Liver (tissue), 9 donors: ENCODE results near the gene ACTR6. TPM values are rescaled to one million over a fixed set of nuclear protein-coding genes. Genes with fewer than 3 reads are reported as not detected.
A peak's percentile ranks its signal among the peaks of the same experiment; 100 is the strongest.

Experiments
- DNase-seq: peaks from one replicate; pipeline ENCODE4 v3.0.0-alpha.2; 2017; ENCODE audit warnings: low spot score
- H3K27ac ChIP-seq, 2 donors: one replicate each; pipeline ENCODE4 v1.7.0; 2013; ENCODE audit warnings: inconsistent platforms in 2 of 2, low read length in 2 of 2, control low read depth in 1 of 2, low read depth in 1 of 2, mild to moderate bottlenecking in 1 of 2
- H3K27me3 ChIP-seq, 4 donors: one replicate each; pipeline versions ENCODE4 v1.6.1 to v1.7.0; 2013; ENCODE audit warnings: low read length in 3 of 4, inconsistent platforms in 1 of 4, mild to moderate bottlenecking in 1 of 4, moderate library complexity in 1 of 4; ENCODE audit not compliant: control insufficient read depth in 4 of 4, insufficient read depth in 4 of 4
- H3K36me3 ChIP-seq, 4 donors: one replicate each; pipeline versions ENCODE4 v1.6.1 to v1.7.0; 2013; ENCODE audit warnings: low read length in 3 of 4, mild to moderate bottlenecking in 3 of 4, low read depth in 1 of 4, moderate library complexity in 1 of 4; ENCODE audit not compliant: control insufficient read depth in 4 of 4, insufficient read depth in 3 of 4
- H3K4me1 ChIP-seq, 4 donors: one replicate each; pipeline versions ENCODE4 v1.6.1 to v1.7.0; 2013; ENCODE audit warnings: low read length in 3 of 4, mild to moderate bottlenecking in 3 of 4, moderate library complexity in 1 of 4; ENCODE audit not compliant: control insufficient read depth in 4 of 4, insufficient read depth in 4 of 4
- H3K4me3 ChIP-seq, 3 donors: one replicate each; pipeline versions ENCODE4 v1.6.1 to v1.7.0; 2013; ENCODE audit warnings: low read length in 3 of 3, control low read depth in 1 of 3, low read depth in 1 of 3, mild to moderate bottlenecking in 1 of 3
- H3K9ac ChIP-seq, 2 donors: one replicate each; pipeline ENCODE4 v1.7.0; 2013; ENCODE audit warnings: low read length in 2 of 2, mild to moderate bottlenecking in 2 of 2, moderate library complexity in 2 of 2, control low read depth in 1 of 2, low read depth in 1 of 2
- H3K9me3 ChIP-seq, 4 donors: one replicate each; pipeline versions ENCODE4 v1.6.1 to v1.7.0; 2013; ENCODE audit warnings: low read length in 3 of 4; ENCODE audit not compliant: control insufficient read depth in 4 of 4
- EGR1 ChIP-seq, 2 donors: IDR thresholded peaks; 2 replicates each; pipeline ENCODE4 v1.6.1; 2016 to 2018; ENCODE audit warnings: antibody characterized with exemption in 2 of 2, low read depth in 2 of 2
- FOXA1 ChIP-seq: IDR thresholded peaks from 2 replicates; pipeline ENCODE4 v1.6.1; 2016; ENCODE audit warnings: antibody characterized with exemption
- FOXA2 ChIP-seq: IDR thresholded peaks from 2 replicates; pipeline ENCODE4 v1.6.1; 2016; ENCODE audit warnings: antibody characterized with exemption
- GABPA ChIP-seq, 2 donors: IDR thresholded peaks in 1 of 2; conservative IDR thresholded peaks in 1 of 2; 2 replicates each; pipeline ENCODE4 v1.6.1; 2016; ENCODE audit warnings: antibody characterized with exemption in 2 of 2, mild to moderate bottlenecking in 1 of 2, moderate library complexity in 1 of 2
- HNF4A ChIP-seq, 2 donors: conservative IDR thresholded peaks; 2 replicates each; pipeline ENCODE4 v1.6.1; 2016; ENCODE audit warnings: antibody characterized with exemption in 2 of 2, mild to moderate bottlenecking in 2 of 2
- HNF4G ChIP-seq: IDR thresholded peaks from 2 replicates; pipeline ENCODE4 v1.6.1; 2016; ENCODE audit warnings: antibody characterized with exemption
- JUND ChIP-seq, 2 donors: IDR thresholded peaks; 2 replicates each; pipeline ENCODE4 v1.6.1; 2016; ENCODE audit warnings: antibody characterized with exemption in 2 of 2
- NR2F2 ChIP-seq: IDR thresholded peaks from 2 replicates; pipeline ENCODE4 v1.6.1; 2016; ENCODE audit warnings: antibody characterized with exemption
- RAD21 ChIP-seq, 2 donors: IDR thresholded peaks; 2 replicates each; pipeline ENCODE4 v1.6.1; 2016; ENCODE audit warnings: antibody characterized with exemption in 2 of 2, mild to moderate bottlenecking in 2 of 2
- RXRA ChIP-seq, 2 donors: IDR thresholded peaks; 2 replicates each; pipeline ENCODE4 v1.6.1; 2017 to 2018; ENCODE audit warnings: antibody characterized with exemption in 2 of 2, mild to moderate bottlenecking in 1 of 2
- SP1 ChIP-seq: IDR thresholded peaks from 2 replicates; pipeline ENCODE4 v1.6.1; 2018; ENCODE audit warnings: antibody characterized with exemption, mild to moderate bottlenecking
- TAF1 ChIP-seq: conservative IDR thresholded peaks from 2 replicates; pipeline ENCODE4 v1.6.1; 2016; ENCODE audit warnings: antibody characterized with exemption, mild to moderate bottlenecking
- YY1 ChIP-seq: IDR thresholded peaks from 2 replicates; pipeline ENCODE4 v1.6.1; 2016; ENCODE audit warnings: antibody characterized with exemption, mild to moderate bottlenecking
- WGBS: extraction: QIAGEN DNeasy Blood & Tissue Kit; methylation state at CpG from one replicate; pipeline ENCODE4 v1.1.7; 2013; 5-methylcytosine and 5-hydroxymethylcytosine counted together
- polyA plus RNA-seq, 2 donors: library from polyadenylated mRNA; stranded (reverse) in 1 of 2; unstranded in 1 of 2; fragments of 200-250 nt in 1 of 2; fragments of >200 nt in 1 of 2; fragmentation: Nextera tagmentation in 1 of 2; extraction: Ambion mirVana in 1 of 2; gene quantifications; one replicate each; pipeline versions ENCODE4 v1.2.1 to v1.2.3, GENCODE V29; 2013 to 2015
- total RNA-seq, 2 donors: library from RNA; depleted of rRNA; stranded (reverse); fragments of >200 nt; gene quantifications; one replicate each; pipeline ENCODE4 v1.2.3, GENCODE V29; 2014
- TF ChIP-seq, protein P1 (sequence below): IDR thresholded peaks from 2 replicates; pipeline ENCODE4 v1.6.1; 2016; ENCODE audit warnings: antibody characterized with exemption, mild to moderate bottlenecking
- TF ChIP-seq, protein P2 (sequence below): fragments of 150-350 bp; IDR thresholded peaks from 2 replicates; pipeline ENCODE4 v1.5.1; 2017; ENCODE audit warnings: improper control_type of control experiment, low read depth, low read length; ENCODE audit not compliant: missing input control
- TF ChIP-seq, protein P3 (sequence below): IDR thresholded peaks from 2 replicates; pipeline ENCODE4 v1.6.1; 2016; ENCODE audit warnings: antibody characterized with exemption
- TF ChIP-seq, protein P4 (sequence below): IDR thresholded peaks from 2 replicates; pipeline ENCODE4 v1.6.1; 2016; ENCODE audit warnings: antibody characterized with exemption
- TF ChIP-seq, protein P5 (sequence below): IDR thresholded peaks from 2 replicates; pipeline ENCODE4 v1.6.1; 2016; ENCODE audit warnings: antibody characterized with exemption
- donor health status: healthy.
- donor health status: healthy.
- donor health status: healthy.
- donor health status: healthy.
- donor health status: healthy.

The ACTR6 gene
- total and polyA plus RNA-seq, 4 donors, result 6.9 to 9.7 (median 8.7) TPM

DNA sequence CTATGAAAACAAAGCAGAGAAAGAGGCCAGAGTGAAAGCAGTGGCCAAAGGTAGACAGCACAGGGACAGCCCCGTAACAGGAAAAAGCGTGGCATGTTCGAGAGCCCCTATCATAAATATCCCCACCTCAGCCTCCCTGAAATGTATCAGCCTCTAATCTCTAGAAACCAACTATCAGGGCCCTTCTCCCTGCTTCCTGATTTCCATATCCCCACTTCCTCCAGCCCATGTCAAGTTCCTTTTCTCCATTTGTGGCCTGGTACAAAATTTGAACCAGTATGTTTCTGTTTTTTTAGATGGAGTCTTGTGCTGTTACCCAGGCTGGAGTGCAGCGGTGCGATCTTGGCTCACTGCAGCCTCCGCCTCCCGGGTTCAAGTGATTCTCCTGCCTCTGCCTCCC, 49.3 kb downstream of the ACTR6 start:
- DNase-seq, result no peak
- Histone ChIP-seq H3K9ac (no peak overlapping the region), H3K27me3 (no peaks in the 10 kb centered on the region), H3K4me1 (peaks cover 9 to 22% (median 22%) of the 10 kb centered on the region in 4 donors), H3K27ac (no peak overlapping the region), H3K4me3 (no peak overlapping the region), H3K36me3 (no peaks in the 10 kb centered on the region), H3K9me3 (no peaks in the 10 kb centered on the region)
- TF ChIP-seq SP1, result no peak
- no peak for TF ChIP-seq RXRA (IDR thresholded peaks at IDR 0.05)
- TF ChIP-seq HNF4A (conservative IDR thresholded peaks at IDR 0.05), result no peak
- TF ChIP-seq, protein P1, sequence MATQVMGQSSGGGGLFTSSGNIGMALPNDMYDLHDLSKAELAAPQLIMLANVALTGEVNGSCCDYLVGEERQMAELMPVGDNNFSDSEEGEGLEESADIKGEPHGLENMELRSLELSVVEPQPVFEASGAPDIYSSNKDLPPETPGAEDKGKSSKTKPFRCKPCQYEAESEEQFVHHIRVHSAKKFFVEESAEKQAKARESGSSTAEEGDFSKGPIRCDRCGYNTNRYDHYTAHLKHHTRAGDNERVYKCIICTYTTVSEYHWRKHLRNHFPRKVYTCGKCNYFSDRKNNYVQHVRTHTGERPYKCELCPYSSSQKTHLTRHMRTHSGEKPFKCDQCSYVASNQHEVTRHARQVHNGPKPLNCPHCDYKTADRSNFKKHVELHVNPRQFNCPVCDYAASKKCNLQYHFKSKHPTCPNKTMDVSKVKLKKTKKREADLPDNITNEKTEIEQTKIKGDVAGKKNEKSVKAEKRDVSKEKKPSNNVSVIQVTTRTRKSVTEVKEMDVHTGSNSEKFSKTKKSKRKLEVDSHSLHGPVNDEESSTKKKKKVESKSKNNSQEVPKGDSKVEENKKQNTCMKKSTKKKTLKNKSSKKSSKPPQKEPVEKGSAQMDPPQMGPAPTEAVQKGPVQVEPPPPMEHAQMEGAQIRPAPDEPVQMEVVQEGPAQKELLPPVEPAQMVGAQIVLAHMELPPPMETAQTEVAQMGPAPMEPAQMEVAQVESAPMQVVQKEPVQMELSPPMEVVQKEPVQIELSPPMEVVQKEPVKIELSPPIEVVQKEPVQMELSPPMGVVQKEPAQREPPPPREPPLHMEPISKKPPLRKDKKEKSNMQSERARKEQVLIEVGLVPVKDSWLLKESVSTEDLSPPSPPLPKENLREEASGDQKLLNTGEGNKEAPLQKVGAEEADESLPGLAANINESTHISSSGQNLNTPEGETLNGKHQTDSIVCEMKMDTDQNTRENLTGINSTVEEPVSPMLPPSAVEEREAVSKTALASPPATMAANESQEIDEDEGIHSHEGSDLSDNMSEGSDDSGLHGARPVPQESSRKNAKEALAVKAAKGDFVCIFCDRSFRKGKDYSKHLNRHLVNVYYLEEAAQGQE, result no peak
- TF ChIP-seq EGR1 (IDR thresholded peaks at IDR 0.05; ENCODE audit: low read depth in 2 of 2), result no peak
- TF ChIP-seq FOXA1, result no peak
- no peak for TF ChIP-seq JUND (IDR thresholded peaks at IDR 0.05)
- TF ChIP-seq, protein P2, sequence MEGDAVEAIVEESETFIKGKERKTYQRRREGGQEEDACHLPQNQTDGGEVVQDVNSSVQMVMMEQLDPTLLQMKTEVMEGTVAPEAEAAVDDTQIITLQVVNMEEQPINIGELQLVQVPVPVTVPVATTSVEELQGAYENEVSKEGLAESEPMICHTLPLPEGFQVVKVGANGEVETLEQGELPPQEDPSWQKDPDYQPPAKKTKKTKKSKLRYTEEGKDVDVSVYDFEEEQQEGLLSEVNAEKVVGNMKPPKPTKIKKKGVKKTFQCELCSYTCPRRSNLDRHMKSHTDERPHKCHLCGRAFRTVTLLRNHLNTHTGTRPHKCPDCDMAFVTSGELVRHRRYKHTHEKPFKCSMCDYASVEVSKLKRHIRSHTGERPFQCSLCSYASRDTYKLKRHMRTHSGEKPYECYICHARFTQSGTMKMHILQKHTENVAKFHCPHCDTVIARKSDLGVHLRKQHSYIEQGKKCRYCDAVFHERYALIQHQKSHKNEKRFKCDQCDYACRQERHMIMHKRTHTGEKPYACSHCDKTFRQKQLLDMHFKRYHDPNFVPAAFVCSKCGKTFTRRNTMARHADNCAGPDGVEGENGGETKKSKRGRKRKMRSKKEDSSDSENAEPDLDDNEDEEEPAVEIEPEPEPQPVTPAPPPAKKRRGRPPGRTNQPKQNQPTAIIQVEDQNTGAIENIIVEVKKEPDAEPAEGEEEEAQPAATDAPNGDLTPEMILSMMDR, result no peak
- no peak for TF ChIP-seq GABPA (IDR thresholded peaks at IDR 0.05 in 1 of 2, conservative IDR thresholded peaks at IDR 0.05 in 1 of 2)
- no peak for TF ChIP-seq YY1
- TF ChIP-seq NR2F2, result no peak
- TF ChIP-seq, protein P3, sequence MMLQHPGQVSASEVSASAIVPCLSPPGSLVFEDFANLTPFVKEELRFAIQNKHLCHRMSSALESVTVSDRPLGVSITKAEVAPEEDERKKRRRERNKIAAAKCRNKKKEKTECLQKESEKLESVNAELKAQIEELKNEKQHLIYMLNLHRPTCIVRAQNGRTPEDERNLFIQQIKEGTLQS, result no peak
- WGBS, result 91% methylated on average over 7 of the region's 7 CpGs

DNA sequence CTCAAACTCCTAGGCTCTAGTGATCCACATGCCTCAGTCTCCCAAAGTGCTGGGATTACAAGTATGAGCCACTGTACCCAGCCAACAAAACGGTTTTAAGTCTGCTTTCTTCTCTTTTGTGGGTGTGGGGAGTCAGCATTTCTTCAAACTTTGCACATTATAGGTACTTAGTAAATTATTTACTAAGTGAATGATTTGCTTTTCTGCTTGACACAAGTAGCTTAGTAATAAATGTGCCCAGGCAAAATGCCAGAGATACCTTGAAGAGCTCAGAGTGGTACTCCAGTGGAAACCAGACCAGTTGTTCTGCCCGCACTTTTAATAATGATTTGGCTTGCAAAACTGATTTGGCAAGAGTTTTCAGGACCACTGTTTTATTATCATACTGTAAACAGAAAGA, 51.3 kb downstream of the ACTR6 start:
- H3K4me1 ChIP-seq, result peaks cover 9 to 22% (median 22%) of the 10 kb centered on the region in 4 donors
- H3K4me3 ChIP-seq, result no peak overlapping the region
- H3K27ac ChIP-seq, result peak overlapping the region in 1 of 2 donors; percentile 28
- 32% methylated on average over 2 of the region's 2 CpGs for WGBS
- DNase-seq, result no peak
- no peaks in the 10 kb centered on the region for H3K36me3 ChIP-seq
- no peaks in the 10 kb centered on the region for H3K9me3 ChIP-seq
- no peaks in the 10 kb centered on the region for H3K27me3 ChIP-seq
- H3K9ac ChIP-seq, result no peak overlapping the region
- no peak for TF ChIP-seq NR2F2
- TF ChIP-seq RAD21 (IDR thresholded peaks at IDR 0.05), result peak in 1 of 2 donors; percentile 13
- TF ChIP-seq, protein P3, result no peak
- no peak for TF ChIP-seq TAF1
- TF ChIP-seq, protein P4, sequence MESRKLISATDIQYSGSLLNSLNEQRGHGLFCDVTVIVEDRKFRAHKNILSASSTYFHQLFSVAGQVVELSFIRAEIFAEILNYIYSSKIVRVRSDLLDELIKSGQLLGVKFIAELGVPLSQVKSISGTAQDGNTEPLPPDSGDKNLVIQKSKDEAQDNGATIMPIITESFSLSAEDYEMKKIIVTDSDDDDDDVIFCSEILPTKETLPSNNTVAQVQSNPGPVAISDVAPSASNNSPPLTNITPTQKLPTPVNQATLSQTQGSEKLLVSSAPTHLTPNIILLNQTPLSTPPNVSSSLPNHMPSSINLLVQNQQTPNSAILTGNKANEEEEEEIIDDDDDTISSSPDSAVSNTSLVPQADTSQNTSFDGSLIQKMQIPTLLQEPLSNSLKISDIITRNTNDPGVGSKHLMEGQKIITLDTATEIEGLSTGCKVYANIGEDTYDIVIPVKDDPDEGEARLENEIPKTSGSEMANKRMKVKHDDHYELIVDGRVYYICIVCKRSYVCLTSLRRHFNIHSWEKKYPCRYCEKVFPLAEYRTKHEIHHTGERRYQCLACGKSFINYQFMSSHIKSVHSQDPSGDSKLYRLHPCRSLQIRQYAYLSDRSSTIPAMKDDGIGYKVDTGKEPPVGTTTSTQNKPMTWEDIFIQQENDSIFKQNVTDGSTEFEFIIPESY, result no peak
- TF ChIP-seq RXRA (IDR thresholded peaks at IDR 0.05), result peak in 1 of 2 donors; percentile 29
- peak; percentile 38 for TF ChIP-seq FOXA2
- TF ChIP-seq, protein P5, sequence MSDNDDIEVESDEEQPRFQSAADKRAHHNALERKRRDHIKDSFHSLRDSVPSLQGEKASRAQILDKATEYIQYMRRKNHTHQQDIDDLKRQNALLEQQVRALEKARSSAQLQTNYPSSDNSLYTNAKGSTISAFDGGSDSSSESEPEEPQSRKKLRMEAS, result no peak
- TF ChIP-seq, protein P1, result peak; percentile 43
- TF ChIP-seq HNF4A (conservative IDR thresholded peaks at IDR 0.05), result peak; percentile 35 to 54
- peak; percentile 76 for TF ChIP-seq SP1
- no peak for TF ChIP-seq HNF4G
- peak in 1 of 2 donors; percentile 20 for TF ChIP-seq EGR1 (IDR thresholded peaks at IDR 0.05; ENCODE audit: low read depth in 2 of 2)
- TF ChIP-seq, protein P2, result no peak
